CD4-positive, alpha-beta T cell treated with Interferon gamma for 1 hour (primary cell): ENCODE results near the gene PREX1.

Experiments used
- DNase-seq: peaks from one replicate; pipeline ENCODE4 v3.0.0-alpha.2; 2020

Gene PREX1

GRCh38 chr20:48807586-48808381 is 20.0 kb downstream of the PREX1 start:
- no peak for DNase-seq

DNA sequence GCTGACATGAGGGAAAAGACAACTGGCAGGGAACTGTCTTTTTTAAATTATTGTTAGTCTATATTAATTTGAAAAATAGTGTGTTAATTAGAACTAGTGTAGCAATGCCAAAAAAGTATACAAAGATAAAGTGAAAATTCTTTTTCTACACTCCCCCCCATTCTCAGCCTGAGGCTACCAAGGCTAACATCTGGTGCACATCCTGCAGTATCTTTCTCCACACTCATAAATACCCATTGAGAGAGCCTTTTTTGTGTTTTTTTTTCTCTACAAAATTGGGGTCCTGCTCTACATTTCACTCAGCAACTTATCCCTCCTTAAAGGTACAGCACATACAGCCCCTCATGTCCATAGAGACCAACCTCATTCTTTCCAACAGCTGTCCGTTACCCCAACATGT is 20.7 kb downstream of the PREX1 start:
- DNase-seq = no peak

DNA sequence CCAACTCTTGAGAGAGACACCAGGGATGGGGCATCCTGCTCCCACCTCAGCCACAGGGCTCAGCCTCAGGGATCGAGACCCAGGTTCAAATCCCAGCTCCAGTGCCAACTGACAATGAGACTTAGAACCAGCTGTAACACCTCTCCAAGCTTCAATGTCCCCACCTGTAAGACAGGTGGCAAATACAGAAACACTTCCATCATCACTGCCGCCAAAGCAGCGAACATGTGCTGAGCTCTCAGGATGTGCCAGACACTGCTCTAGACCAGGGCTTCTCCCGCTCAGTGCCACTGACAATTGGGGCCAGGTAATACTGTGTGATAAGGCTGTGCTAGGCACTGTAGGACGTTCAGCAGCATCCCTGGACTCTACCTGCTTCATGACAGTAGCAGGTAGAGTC is 22.1 kb downstream of the PREX1 start:
- no peak for DNase-seq

DNA sequence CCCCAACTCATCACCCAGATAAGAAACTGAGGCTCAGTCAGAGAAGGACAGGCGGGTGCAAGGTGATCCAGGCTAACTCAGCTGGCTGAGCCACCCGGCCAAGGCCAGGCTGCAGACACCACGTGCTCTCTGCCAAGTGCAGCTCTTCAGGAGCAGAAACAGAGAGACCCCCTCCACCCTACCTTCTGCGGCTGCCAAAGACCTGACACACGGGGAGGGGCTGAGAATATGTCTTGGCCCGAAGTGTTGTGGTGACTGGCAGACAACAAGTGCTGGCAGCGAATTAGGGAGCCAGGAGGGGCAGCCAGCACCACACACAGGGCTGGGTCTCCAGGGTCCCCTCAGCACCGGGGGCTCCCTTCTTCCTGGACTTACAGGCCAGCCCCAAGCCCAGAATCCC is 22.5 kb downstream of the PREX1 start:
- no peak for DNase-seq

DNA sequence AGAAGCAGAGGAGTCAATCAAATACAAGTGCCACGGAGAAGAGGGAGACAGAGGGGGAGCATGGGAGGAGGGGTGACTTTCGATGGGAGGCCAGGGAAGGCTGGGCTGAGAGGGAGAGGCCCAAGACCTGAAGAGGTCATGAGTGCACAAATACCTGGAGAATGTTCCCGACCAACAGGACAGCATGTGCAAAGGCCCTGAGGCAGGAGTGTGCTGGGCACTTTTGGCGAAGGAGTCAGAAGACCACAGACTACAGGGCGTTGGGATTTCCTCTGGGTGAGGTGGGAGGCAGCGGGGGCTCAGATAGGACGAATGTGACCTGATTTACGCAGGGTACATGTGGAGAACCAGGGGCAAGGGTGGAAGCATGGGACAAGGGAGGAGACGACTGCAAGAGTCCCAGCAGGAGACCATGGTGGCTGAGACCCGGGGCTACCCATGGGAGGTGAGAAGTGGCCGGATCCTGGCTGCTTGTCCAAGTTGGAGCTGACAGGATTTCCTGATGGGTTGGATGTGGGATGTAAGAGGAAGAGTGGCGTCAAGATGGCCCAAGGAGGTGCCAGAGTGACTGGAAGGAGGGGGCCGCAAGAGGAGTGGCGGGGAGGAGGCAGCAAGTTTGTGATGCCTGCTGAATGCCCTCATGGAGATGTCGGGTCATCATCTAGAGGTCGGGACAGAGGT is 23.4 kb downstream of the PREX1 start:
- no peak for DNase-seq

DNA sequence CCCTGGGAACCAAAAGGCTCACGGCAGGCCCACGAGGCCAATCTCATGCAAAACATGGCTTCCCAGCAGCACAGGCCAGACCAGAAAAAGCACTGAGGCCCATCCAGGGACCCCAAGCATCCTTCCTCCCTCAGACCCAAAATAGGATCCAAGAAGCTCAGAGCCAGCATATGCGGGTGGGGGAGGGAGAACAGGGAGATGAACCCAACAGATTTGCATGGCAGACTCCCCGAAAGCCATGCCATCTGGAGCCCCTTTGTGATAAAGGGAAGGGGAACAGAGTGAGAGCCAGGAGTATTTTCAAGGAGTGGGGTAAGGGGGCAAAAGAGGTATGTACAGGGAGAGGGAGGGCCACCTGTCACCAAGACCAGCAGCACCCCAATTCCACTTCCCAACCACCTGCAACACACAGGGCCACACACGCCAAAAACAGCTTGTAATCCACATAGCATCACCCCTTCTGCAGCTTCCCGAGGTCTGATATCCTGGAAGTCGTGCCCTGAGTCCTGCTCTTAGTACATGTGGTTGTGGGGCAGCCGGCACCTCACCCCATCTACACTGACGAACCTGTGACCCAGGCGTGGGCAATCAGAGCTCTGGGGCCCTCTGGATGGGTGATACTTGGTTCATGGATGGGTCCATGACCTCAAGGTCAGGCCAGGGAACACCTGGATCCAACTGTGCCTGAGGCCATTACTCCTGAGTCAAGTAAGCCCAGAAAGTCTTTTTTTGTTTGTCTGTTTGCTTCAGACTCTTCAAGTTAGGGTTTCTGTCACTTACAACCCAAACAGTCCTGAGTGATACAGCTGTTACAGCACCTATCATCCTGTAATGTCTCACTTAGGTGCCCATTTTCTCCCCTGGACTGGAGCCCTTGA is 24.4 kb downstream of the PREX1 start:
- DNase-seq = no peak

DNA sequence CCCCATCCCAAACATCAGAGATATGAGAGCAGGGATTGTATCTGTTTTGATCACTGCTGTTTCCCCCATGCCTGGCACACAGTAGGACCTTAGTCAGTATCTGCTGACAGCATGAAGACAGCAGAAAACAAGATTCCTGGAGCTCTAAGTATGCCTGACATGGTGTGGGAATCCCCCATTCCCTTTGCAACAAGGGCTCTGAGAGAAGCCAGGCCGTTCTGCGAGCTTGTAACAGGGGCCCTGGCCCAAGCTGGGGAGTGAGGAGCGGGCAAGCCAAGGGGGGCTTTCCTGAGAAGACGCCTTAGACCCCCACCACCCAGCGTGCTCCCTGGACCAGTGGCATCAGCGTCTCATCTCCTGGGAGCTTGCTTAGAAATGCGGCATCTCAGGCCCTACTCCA is 25.2 kb downstream of the PREX1 start:
- DNase-seq = no peak

DNA sequence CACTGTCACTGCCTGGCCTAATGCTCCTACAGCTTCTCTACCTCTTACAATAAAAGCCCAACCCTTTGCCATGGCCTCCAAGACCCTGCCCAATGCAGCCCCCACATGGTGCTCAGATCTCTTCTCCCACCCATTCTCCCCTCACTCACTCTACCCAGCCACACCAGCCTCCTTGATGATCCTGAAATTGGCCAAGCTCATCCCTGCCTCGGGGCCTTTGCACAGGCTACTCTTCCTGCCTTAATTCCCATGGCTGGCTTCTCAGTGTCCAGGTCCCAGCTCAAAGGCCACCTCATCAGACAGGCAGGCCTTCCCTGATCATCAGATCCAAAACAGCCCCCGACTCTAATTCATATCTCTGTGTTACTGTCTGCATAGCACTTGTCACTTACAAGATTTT is 25.6 kb downstream of the PREX1 start:
- DNase-seq = no peak

GRCh38 chr20:48801197-48801596 is 26.6 kb downstream of the PREX1 start:
- DNase-seq = no peak

DNA sequence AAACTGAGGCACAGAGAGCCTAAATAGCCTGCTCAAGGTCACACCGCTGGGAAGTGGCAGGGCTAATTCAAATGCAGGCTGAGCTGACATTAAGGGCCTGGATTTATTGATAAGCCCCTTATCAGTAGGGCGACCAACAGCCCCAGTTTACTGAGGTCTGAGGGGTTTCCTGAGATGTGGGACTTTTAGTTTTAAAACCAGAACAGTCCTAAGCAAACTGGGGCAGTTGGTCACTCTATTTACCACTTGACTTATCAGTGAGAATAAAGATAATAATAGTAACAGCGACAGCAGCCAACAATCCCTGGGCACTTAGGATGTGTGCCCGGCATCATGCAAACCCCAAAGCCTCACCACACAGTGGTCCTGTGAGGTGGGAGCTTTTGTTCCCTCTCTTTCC is 27.6 kb downstream of the PREX1 start:
- no peak for DNase-seq

DNA sequence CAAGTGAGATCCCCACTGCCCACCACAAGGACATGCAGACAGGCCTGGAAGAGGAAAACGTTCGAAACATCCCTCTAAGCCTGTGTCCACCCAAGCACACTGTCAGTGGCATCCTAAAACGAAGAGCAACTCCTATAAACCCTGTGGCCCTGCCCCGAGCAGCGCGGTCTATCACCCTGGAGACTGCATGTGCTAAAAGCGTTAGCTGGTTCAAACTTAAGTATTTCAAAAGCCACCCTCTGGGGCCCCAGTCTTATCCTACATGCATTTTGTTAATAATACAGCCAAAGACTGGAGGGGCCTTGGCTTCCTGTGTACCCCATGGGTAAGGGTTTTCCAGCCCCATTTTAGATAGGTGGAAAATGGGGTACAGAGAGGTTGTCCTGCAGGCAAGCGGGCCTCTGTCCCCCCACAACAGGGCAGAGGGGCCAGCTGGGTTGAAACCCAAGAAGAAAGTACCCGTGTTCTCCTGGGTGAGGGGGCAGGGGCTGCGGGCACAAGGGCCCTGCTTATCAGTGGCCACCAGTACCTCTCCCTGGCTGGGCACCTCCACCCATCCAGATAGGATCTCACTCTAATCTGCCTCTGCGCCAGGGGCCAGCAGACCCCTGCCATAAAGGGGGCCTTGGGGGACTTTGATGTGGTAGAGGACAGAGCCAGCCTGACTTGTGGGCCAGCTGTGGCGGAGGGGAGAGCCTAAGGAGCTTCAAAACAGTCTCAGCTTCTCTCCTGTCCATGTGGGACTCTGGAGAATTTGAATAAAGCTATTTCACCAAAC is 28.3 kb downstream of the PREX1 start:
- DNase-seq = no peak

DNA sequence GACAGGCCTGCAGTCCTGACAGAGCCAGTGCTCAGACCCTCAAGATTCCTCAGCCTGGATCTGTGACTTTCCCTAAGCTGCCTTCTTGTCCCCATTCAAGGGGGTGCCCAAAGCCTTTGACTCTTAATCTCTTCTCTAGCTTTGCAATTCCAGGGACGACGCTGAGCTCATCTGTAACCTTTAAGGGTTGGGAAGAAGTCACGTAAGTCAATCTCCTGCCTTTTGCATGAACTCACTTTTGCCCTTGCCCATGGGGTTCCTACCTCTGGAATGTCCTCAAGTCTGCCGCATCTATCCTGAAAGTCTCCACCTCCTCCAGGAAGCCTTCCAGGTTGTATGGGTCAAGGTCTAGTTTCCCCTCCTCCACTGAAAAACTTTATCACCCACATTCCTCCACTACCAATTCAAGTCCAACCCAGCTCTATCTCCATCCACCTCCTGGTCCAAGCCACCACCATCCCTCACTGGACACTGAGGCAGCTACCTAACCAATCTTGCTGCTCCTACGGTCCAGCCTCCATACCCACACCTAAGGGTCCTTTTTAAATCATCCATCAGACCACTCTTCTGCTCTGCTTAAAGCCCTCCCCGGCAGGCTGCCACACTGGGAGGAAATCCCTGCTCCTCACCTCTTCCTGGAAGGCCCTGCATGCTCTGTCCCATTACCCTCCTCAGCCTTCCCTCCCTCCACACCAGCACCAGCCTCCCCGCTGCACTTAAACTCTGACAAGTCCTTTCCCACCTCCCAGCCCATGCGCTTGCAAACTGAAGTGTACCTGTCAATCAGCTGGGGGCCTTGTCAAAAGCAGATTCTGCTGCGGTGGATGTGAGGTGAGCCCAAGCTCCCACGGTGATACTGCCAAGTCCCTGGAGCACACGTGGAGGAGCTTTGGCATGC is 29.7 kb downstream of the PREX1 start:
- DNase-seq = no peak

DNA sequence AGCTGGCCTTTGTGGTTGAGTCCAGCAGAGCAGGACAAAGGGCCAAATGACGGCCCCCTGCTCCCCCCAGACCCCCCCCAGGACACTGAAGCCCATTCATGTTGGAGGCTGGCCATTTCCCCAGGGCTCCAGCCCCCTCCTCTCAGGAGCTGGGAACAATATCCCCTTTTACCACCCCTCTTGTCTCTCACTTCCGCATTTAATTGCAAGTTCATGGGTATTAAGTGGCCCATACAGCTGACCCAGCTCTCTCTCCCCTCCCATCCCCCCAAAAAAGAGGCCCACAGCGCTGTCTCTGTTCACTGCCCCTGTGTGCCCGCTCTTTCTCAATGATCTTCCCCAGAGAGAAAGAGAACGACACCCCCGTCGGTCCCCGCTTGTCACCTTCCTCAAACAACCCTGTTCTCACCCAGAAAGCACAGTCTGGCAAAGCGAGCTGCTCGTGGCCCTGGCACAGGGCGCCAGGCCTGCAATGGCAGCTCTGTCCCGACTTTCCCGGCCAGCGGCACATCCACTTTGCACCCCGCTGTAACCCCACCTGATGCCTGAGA is 30.4 kb downstream of the PREX1 start:
- DNase-seq = peak; percentile 30

DNA sequence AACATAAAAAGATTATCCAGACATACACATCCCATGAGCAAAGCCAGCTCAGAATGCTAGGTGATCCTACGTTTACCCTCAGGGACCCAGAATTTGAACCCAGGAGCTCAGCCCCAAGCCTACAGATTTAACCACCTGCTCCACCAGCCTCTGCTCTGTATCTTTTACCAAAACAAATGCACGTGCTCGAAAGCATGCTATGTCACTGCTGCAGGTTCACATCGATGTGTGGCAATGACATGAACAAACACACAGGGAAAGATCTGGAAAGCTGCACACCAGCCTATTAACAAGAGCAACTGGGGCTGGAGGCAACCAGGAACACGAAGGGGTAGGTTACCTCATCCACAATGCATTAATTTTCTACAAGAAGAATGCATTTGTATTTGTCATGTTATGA is 32.1 kb downstream of the PREX1 start:
- DNase-seq = no peak

- no peak for DNase-seq
Measured at GRCh38 chr20:48794816-48795457, 32.9 kb downstream of the PREX1 start.

- no peak for DNase-seq
Measured at GRCh38 chr20:48794360-48794759, 33.4 kb downstream of the PREX1 start.

DNA sequence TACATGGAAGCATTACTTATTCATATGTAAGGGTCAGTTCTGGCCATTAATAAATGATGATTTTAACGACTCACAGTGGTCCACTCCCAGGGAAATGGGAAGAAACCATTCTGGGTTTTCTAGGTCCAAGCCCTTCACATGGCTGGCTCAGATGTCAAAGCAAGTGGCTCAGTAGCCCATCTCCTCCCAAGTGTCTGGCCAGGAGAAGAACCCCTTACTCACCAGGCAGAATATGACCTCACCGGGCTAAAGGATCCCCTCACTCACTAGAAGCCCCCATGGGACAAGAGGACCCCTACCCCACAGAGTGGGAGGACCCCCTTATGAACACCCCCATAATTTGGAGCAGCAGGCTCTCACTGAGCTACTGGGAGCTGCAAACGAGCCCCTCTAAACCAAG is 34.0 kb downstream of the PREX1 start:
- no peak for DNase-seq

- DNase-seq = no peak
Measured at GRCh38 chr20:48791666-48792071, 36.1 kb downstream of the PREX1 start.

GRCh38 chr20:48791014-48791413 is 36.8 kb downstream of the PREX1 start:
- DNase-seq = no peak

DNA sequence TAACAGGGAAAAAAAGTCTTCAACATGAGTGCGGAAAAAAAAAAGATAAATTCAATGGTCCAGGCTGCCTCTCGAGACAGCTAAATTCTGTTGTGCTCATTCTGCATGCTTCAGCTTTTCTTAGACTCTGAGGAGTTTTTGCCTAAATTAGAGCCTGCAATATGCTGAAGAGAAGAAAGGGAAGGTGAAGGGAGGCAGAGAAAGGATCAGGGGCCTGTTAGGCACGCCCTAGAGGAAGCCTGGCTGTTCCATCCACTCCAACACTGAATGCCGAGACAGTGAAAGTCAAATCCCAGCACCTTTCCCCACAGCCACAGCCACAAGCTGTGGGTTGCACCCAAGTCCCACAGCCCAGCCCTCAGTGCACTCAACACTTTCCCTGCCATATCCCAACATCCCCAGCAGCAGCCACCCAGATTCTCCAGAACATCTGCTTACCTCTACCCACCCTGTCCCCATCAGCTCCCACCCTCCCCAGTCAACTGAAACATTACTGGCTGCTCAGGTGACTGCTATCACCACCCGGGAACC is 37.3 kb downstream of the PREX1 start:
- no peak for DNase-seq
